WTC11 (cell line): ENCODE results near the gene ABCG8. TPM values are rescaled to one million over a fixed set of nuclear protein-coding genes. Genes with fewer than 3 reads are reported as not detected.

ENCODE experiments used
- ATAC-seq: fragments of 200-7000 bp; cut with Tn5 transposase; 2 replicates; pipeline ENCODE4 v1.10.0; 2021; ENCODE audit warnings: mild to moderate bottlenecking, moderate library complexity
- CTCF ChIA-PET: fragments of 300-600 bp; sonication (Branson Sonifier 250); formaldehyde crosslinking; loops from one replicate; lab custom pipeline; 2021; ENCODE audit warnings: antibody characterized with exemption; lab: Charles Lee
- POLR2A ChIA-PET: fragments of 350-600 bp; sonication (Branson Sonifier 250); formaldehyde crosslinking; loops from one replicate; lab custom pipeline; 2021; ENCODE audit warnings: antibody characterized with exemption; lab: Charles Lee
- DNase-seq: peaks from one replicate; pipeline ENCODE4 v3.0.0; 2021; ENCODE audit warnings: low spot score
- H3K27ac Mint-ChIP-seq: 2 replicates; pipeline ENCODE4 v1.8.0; 2021; ENCODE audit warnings: mixed read lengths
- H3K27me3 Mint-ChIP-seq: 2 replicates; pipeline ENCODE4 v1.8.0; 2021; ENCODE audit warnings: low read depth, mild to moderate bottlenecking, moderate library complexity, mixed read lengths
- H3K36me3 Mint-ChIP-seq: 2 replicates; pipeline ENCODE4 v1.8.0; 2021; ENCODE audit warnings: mixed read lengths
- H3K4me1 Mint-ChIP-seq: 2 replicates; pipeline ENCODE4 v1.8.0; 2022; ENCODE audit warnings: mixed read lengths
- H3K4me3 Mint-ChIP-seq: 2 replicates; pipeline ENCODE4 v1.8.0; 2021; ENCODE audit warnings: mild to moderate bottlenecking, moderate library complexity, mixed read lengths
- H3K9me3 Mint-ChIP-seq: 2 replicates; pipeline ENCODE4 v1.8.0; 2021; ENCODE audit warnings: mixed read lengths
- AFF4 ChIP-seq: sonication (generic); formaldehyde crosslinking; IDR thresholded peaks from 2 replicates; pipeline ENCODE4 v1.8.1; 2023; ENCODE audit warnings: mild to moderate bottlenecking, missing genetic modification reagents, borderline replicate concordance
- ETV6 ChIP-seq: sonication (generic); formaldehyde crosslinking; IDR thresholded peaks from 2 replicates; pipeline ENCODE4 v1.8.1; 2022; ENCODE audit warnings: mild to moderate bottlenecking, missing genetic modification reagents
- GABPB1 ChIP-seq: sonication (generic); formaldehyde crosslinking; IDR thresholded peaks from 2 replicates; pipeline ENCODE4 v1.8.1; 2023; ENCODE audit warnings: mild to moderate bottlenecking, missing genetic modification reagents
- GTF2I ChIP-seq: fragments of 250-450 bp; sonication (Bioruptor Pico); conservative IDR thresholded peaks from 2 replicates; pipeline ENCODE4 v1.4.0; 2021; ENCODE audit warnings: mild to moderate bottlenecking
- IRF2 ChIP-seq: sonication (generic); formaldehyde crosslinking; IDR thresholded peaks from 2 replicates; pipeline ENCODE4 v1.8.0; 2022; ENCODE audit warnings: low read depth, missing genetic modification reagents, borderline replicate concordance
- MXD4 ChIP-seq: fragments of 250-450 bp; sonication (Bioruptor Pico); IDR thresholded peaks from 2 replicates; pipeline ENCODE4 v1.8.0; 2021; ENCODE audit warnings: mild to moderate bottlenecking, moderate library complexity, borderline replicate concordance
- NR1H2 ChIP-seq: sonication (generic); formaldehyde crosslinking; IDR thresholded peaks from 2 replicates; pipeline ENCODE4 v1.9.0; 2021; ENCODE audit warnings: mild to moderate bottlenecking, moderate library complexity, missing genetic modification reagents
- PRDM15 ChIP-seq: sonication (generic); formaldehyde crosslinking; IDR thresholded peaks from 2 replicates; pipeline ENCODE4 v1.8.0; 2022; ENCODE audit warnings: missing genetic modification reagents
- RELA ChIP-seq: sonication (generic); formaldehyde crosslinking; IDR thresholded peaks from 2 replicates; pipeline ENCODE4 v1.8.1; 2022; ENCODE audit warnings: missing genetic modification reagents, mild to moderate bottlenecking, borderline replicate concordance
- SMAD3 ChIP-seq: sonication (generic); formaldehyde crosslinking; IDR thresholded peaks from 2 replicates; pipeline ENCODE4 v1.8.0; 2022; ENCODE audit warnings: missing genetic modification reagents, mild to moderate bottlenecking, borderline replicate concordance
- TCF7 ChIP-seq: sonication (generic); formaldehyde crosslinking; IDR thresholded peaks from 2 replicates; pipeline ENCODE4 v1.8.0; 2022; ENCODE audit warnings: mild to moderate bottlenecking, low read depth, missing genetic modification reagents, moderate library complexity
- TEAD4 ChIP-seq: sonication (generic); formaldehyde crosslinking; IDR thresholded peaks from 2 replicates; pipeline ENCODE4 v1.8.0; 2022; ENCODE audit warnings: mild to moderate bottlenecking, missing genetic modification reagents
- TP53 ChIP-seq: sonication (generic); formaldehyde crosslinking; IDR thresholded peaks from 2 replicates; pipeline ENCODE4 v1.8.1; 2023; ENCODE audit warnings: mild to moderate bottlenecking, missing genetic modification reagents
- ZBTB21 ChIP-seq: sonication (generic); formaldehyde crosslinking; IDR thresholded peaks from 2 replicates; pipeline ENCODE4 v1.8.1; 2023; ENCODE audit warnings: mild to moderate bottlenecking, missing genetic modification reagents, borderline replicate concordance
- ZMAT4 ChIP-seq: fragments of 250-450 bp; sonication (Bioruptor Pico); IDR thresholded peaks from 2 replicates; pipeline ENCODE4 v1.9.0; 2021; ENCODE audit warnings: mild to moderate bottlenecking
- ZNF423 ChIP-seq: fragments of 250-450 bp; sonication (Bioruptor Pico); IDR thresholded peaks from 2 replicates; pipeline ENCODE4 v2.1.2; 2022; ENCODE audit warnings: mild to moderate bottlenecking, moderate library complexity
- ZSCAN18 ChIP-seq: fragments of 250-450 bp; sonication (Bioruptor Pico); IDR thresholded peaks from 2 replicates; pipeline ENCODE4 v2.1.2; 2022; ENCODE audit warnings: mild to moderate bottlenecking, moderate library complexity
- total RNA-seq: library from RNA; stranded (reverse); gene quantifications from 3 replicates; pipeline ENCODE4 v1.2.3, GENCODE V29; 2021
- TF ChIP-seq, protein P1 (sequence below): sonication (generic); formaldehyde crosslinking; IDR thresholded peaks from 2 replicates; pipeline ENCODE4 v1.8.1; 2022; ENCODE audit warnings: low read depth, missing genetic modification reagents, borderline replicate concordance
- TF ChIP-seq, protein P2 (sequence below): sonication (generic); formaldehyde crosslinking; IDR thresholded peaks from 2 replicates; pipeline ENCODE4 v1.8.0; 2022; ENCODE audit warnings: mild to moderate bottlenecking, missing genetic modification reagents

Gene ABCG8
- total RNA-seq, 1 experiment from 2014 or later = not detected

GRCh38 chr2:43851011-43851980 is 12.5 kb downstream of the ABCG8 start:
- TF ChIP-seq ETV6 (CRISPR knock-in tag) (no peak), ZMAT4 (CRISPR knock-in tag) (no peak), IRF2 (no peak)
- no peak overlapping the region for H3K4me3 Mint-ChIP-seq
- H3K27me3 Mint-ChIP-seq = peaks cover 11% of the 10 kb centered on the region
- no peak overlapping the region for H3K27ac Mint-ChIP-seq
- no peaks in the 10 kb centered on the region for H3K9me3 Mint-ChIP-seq
- H3K36me3 Mint-ChIP-seq = no peaks in the 10 kb centered on the region
- POLR2A ChIA-PET = no interaction called here
- CTCF ChIA-PET = interaction anchor here (1.2 to 1.9 kb wide), 2 partner anchors 27 to 274 kb away, joined by 3 to 9 read pairs; no protein-coding TSS in a partner anchor
- H3K4me1 Mint-ChIP-seq = no peaks in the 10 kb centered on the region
- no peak for ATAC-seq
- no peak for DNase-seq

DNA sequence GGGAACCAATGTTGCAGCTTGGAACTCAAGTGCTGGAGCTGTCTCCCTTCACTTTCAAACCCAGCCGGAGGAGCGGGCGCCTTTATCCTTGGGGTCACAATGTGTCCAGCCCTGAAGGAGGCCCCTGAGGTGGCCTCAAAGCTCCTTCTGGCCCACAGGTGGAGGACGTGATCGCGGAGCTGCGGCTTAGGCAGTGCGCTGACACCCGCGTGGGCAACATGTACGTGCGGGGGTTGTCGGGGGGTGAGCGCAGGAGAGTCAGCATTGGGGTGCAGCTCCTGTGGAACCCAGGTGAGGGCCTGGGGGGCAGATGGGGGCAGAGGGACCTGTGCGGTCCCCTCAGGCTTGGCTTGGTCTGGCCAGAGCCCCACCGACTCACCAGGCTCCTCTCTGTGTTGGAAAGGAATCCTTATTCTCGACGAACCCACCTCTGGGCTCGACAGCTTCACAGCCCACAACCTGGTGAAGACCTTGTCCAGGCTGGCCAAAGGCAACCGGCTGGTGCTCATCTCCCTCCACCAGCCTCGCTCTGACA is 13.5 kb downstream of the ABCG8 start:
- CTCF ChIA-PET = interaction anchor here (1.6 kb wide), 1 partner anchor 247 kb away, joined by 3 read pairs; no protein-coding TSS in a partner anchor
- no peak for TF ChIP-seq GABPB1 (CRISPR knock-in tag)
- no peak for TF ChIP-seq ZNF423 (CRISPR knock-in tag)
- no peak for TF ChIP-seq AFF4 (CRISPR knock-in tag)
- no peak for TF ChIP-seq ZSCAN18 (CRISPR knock-in tag)
- no peak for TF ChIP-seq SMAD3 (CRISPR knock-in tag)
- no peak for TF ChIP-seq TCF7 (CRISPR knock-in tag)
- no peak for TF ChIP-seq ZBTB21
- no peak for TF ChIP-seq PRDM15 (CRISPR knock-in tag)
- no peak for TF ChIP-seq TP53 (CRISPR knock-in tag)
- TF ChIP-seq, protein P1, sequence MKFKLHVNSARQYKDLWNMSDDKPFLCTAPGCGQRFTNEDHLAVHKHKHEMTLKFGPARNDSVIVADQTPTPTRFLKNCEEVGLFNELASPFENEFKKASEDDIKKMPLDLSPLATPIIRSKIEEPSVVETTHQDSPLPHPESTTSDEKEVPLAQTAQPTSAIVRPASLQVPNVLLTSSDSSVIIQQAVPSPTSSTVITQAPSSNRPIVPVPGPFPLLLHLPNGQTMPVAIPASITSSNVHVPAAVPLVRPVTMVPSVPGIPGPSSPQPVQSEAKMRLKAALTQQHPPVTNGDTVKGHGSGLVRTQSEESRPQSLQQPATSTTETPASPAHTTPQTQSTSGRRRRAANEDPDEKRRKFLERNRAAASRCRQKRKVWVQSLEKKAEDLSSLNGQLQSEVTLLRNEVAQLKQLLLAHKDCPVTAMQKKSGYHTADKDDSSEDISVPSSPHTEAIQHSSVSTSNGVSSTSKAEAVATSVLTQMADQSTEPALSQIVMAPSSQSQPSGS (CRISPR knock-in tag) = no peak
- no peak for TF ChIP-seq GTF2I (CRISPR knock-in tag)
- TF ChIP-seq NR1H2 = no peak
- no peak for TF ChIP-seq RELA
- no peak for TF ChIP-seq TEAD4 (CRISPR knock-in tag)
- TF ChIP-seq MXD4 (CRISPR knock-in tag) = no peak
- TF ChIP-seq, protein P2, sequence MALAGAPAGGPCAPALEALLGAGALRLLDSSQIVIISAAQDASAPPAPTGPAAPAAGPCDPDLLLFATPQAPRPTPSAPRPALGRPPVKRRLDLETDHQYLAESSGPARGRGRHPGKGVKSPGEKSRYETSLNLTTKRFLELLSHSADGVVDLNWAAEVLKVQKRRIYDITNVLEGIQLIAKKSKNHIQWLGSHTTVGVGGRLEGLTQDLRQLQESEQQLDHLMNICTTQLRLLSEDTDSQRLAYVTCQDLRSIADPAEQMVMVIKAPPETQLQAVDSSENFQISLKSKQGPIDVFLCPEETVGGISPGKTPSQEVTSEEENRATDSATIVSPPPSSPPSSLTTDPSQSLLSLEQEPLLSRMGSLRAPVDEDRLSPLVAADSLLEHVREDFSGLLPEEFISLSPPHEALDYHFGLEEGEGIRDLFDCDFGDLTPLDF (CRISPR knock-in tag) = no peak
- H3K4me3 Mint-ChIP-seq = no peak overlapping the region
- no peaks in the 10 kb centered on the region for H3K4me1 Mint-ChIP-seq
- peaks cover 20% of the 10 kb centered on the region for H3K27me3 Mint-ChIP-seq
- ATAC-seq (no peak), DNase-seq (no peak)
- no peak overlapping the region for H3K27ac Mint-ChIP-seq
- H3K36me3 Mint-ChIP-seq = no peaks in the 10 kb centered on the region
- H3K9me3 Mint-ChIP-seq = no peaks in the 10 kb centered on the region
- POLR2A ChIA-PET = no interaction called here
